Measurements from ENCODE around the gene TMPRSS3.

The TMPRSS3 gene

GRCh38 chr21:42395905-42396651, at the start of gene TMPRSS3:
Gene TMPRSS3 (minus strand): TSS chr21:42396052. CDS start chr21:42395417, 635 bp downstream.
- no peak for DNase-seq (ENCODE audit: low read depth)
- H3K4me3 ChIP-seq (ENCODE audit: low read depth, low read length) = no peak within 1 kb of the TSS
- TF ChIP-seq, protein P1, sequence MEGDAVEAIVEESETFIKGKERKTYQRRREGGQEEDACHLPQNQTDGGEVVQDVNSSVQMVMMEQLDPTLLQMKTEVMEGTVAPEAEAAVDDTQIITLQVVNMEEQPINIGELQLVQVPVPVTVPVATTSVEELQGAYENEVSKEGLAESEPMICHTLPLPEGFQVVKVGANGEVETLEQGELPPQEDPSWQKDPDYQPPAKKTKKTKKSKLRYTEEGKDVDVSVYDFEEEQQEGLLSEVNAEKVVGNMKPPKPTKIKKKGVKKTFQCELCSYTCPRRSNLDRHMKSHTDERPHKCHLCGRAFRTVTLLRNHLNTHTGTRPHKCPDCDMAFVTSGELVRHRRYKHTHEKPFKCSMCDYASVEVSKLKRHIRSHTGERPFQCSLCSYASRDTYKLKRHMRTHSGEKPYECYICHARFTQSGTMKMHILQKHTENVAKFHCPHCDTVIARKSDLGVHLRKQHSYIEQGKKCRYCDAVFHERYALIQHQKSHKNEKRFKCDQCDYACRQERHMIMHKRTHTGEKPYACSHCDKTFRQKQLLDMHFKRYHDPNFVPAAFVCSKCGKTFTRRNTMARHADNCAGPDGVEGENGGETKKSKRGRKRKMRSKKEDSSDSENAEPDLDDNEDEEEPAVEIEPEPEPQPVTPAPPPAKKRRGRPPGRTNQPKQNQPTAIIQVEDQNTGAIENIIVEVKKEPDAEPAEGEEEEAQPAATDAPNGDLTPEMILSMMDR (IDR thresholded peaks at IDR 0.05; ENCODE audit: insufficient read depth, low read depth, low read length, missing control alignments) = no peak

DNA sequence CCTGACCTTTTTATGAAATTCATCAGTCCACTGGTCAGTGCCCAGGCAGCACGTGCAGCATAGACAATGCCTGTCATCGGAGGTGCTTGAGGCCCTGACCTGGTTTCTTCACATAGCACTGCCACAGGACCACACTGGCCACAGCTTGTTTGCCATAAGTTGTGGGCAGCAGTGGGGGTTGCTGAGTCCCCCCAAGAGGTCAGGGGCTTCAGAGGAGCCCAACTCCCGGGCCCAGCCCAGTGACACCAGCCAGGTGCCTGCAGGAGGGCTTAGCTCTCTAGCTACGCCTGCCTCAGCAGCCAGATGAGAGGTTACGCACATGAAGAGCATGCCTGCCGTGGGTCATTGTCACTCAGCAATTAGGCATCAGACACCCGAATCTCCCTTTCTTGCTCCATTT, 49.5 kb upstream of the TMPRSS3 start:
- TF ChIP-seq, protein P1 (IDR thresholded peaks at IDR 0.05; ENCODE audit: insufficient read depth, low read depth, low read length, missing control alignments) = no peak
- DNase-seq (ENCODE audit: low read depth) = no peak
- H3K4me3 ChIP-seq (ENCODE audit: low read depth, low read length) = no peak overlapping the region

- TF ChIP-seq, protein P1 (IDR thresholded peaks at IDR 0.05; ENCODE audit: insufficient read depth, low read depth, low read length, missing control alignments) = no peak
- no peak overlapping the region for H3K4me3 ChIP-seq (ENCODE audit: low read depth, low read length)
- DNase-seq (ENCODE audit: low read depth) = no peak
These were observed 48.9 kb upstream of the TMPRSS3 start for GRCh38 chr21:42444745-42445059.

- TF ChIP-seq, protein P1 (IDR thresholded peaks at IDR 0.05; ENCODE audit: insufficient read depth, low read depth, low read length, missing control alignments) = no peak
- H3K4me3 ChIP-seq (ENCODE audit: low read depth, low read length) = no peak overlapping the region
- DNase-seq (ENCODE audit: low read depth) = no peak
These were observed 48.3 kb upstream of the TMPRSS3 start for GRCh38 chr21:42443876-42444744.

- no peak overlapping the region for H3K4me3 ChIP-seq (ENCODE audit: low read depth, low read length)
- TF ChIP-seq, protein P1 (IDR thresholded peaks at IDR 0.05; ENCODE audit: insufficient read depth, low read depth, low read length, missing control alignments) = no peak
- DNase-seq (ENCODE audit: low read depth) = no peak
These were observed 47.4 kb upstream of the TMPRSS3 start for GRCh38 chr21:42443181-42443785.

DNA sequence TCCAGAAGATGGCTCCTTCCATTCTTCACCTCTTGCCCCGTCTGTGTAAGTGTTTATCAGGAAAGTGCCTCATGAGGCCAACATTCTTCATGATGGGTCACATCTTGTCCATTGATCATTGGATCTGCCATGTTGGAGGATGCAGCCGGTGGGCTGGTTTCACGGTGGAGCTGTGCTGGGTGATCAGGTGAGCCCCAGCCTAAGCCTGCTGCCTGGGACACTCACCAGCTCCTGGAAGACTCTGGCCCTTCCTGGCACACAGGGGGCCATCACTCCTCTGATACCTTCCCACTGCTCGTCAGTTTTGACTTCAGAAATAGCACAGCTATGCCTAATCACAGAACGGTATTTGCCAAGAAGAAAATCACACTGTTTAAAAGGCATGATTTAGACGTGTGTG, 46.1 kb upstream of the TMPRSS3 start:
- no peak for DNase-seq (ENCODE audit: low read depth)
- H3K4me3 ChIP-seq (ENCODE audit: low read depth, low read length) = no peak overlapping the region
- TF ChIP-seq, protein P1 (IDR thresholded peaks at IDR 0.05; ENCODE audit: insufficient read depth, low read depth, low read length, missing control alignments) = no peak
